Measurements from ENCODE around the gene IGLL5. TPM values are rescaled to one million over a fixed set of nuclear protein-coding genes. Genes with fewer than 3 reads are reported as not detected.

Gene IGLL5
- total and polyA plus RNA-seq, 2 donors (not counting 3 experiments of a cell fraction or from before 2014, with no cell fraction given): not detected

- Histone ChIP-seq H3K4me2 (ENCODE audit: insufficient read depth, low read length) (no peak overlapping the region), H3K27me3 (ENCODE audit: control insufficient read depth in 2 of 2, insufficient read depth in 2 of 2, low read length in 2 of 2) (no peaks in the 10 kb centered on the region), H3K9ac (replicated peaks; ENCODE audit: extremely low read depth, insufficient read depth, low read length) (no peak overlapping the region), H3K9me3 (replicated peaks; ENCODE audit: control insufficient read depth, insufficient read depth, low read length) (no peaks in the 10 kb centered on the region), H2AFZ (ENCODE audit: low read depth, low read length) (no peak overlapping the region), H3K27ac (ENCODE audit: insufficient read depth, low read depth, low read length) (no peak overlapping the region), H4K20me1 (replicated peaks; ENCODE audit: control insufficient read depth, extremely low read depth, insufficient read depth, low read length) (no peaks in the 10 kb centered on the region), H3K4me1 (ENCODE audit: control insufficient read depth, extremely low read depth, insufficient read depth, low read length) (no peaks in the 10 kb centered on the region), H3K36me3 (ENCODE audit: control insufficient read depth in 2 of 2, extremely low read depth in 1 of 2, insufficient read depth in 2 of 2, low read length in 2 of 2) (no peaks in the 10 kb centered on the region), H3K9me1 (replicated peaks; ENCODE audit: control insufficient read depth, extremely low read depth, insufficient read depth, low read length) (no peaks in the 10 kb centered on the region), H3K4me3 (replicated peaks in 1 of 3; ENCODE audit: insufficient read depth in 1 of 3, low read depth in 1 of 3, low read length in 3 of 3) (no peak overlapping the region), H3K79me2 (ENCODE audit: control insufficient read depth, insufficient read depth, low read length) (no peaks in the 10 kb centered on the region)
- BruUV-seq (replicated peaks): no TSS peak
- CTCF ChIA-PET: no interaction called here
- no peak for TF ChIP-seq POLR2AphosphoS5 (IDR thresholded peaks at IDR 0.05; ENCODE audit: insufficient read depth, low read depth, low read length)
- TF ChIP-seq MYC (IDR thresholded peaks at IDR 0.05; ENCODE audit: low read depth, low read length): no peak
- no peak for TF ChIP-seq FOS (IDR thresholded peaks at IDR 0.05; ENCODE audit: borderline replicate concordance, insufficient read depth, low read length)
- no peak for TF ChIP-seq CTCF (IDR thresholded peaks at IDR 0.05; ENCODE audit: extremely low read depth in 1 of 2, insufficient read depth in 1 of 2, low read depth in 1 of 2, low read length in 2 of 2)
- TF ChIP-seq JUN (IDR thresholded peaks at IDR 0.05; ENCODE audit: borderline replicate concordance, insufficient read depth, insufficient read length, low read depth): no peak
- TF ChIP-seq POLR2A (IDR thresholded peaks at IDR 0.05; ENCODE audit: low read depth, low read length): no peak
- TF ChIP-seq EZH2 (IDR thresholded peaks at IDR 0.05; ENCODE audit: borderline replicate concordance, low read depth, low read length, severe bottlenecking): no peak
- TF ChIP-seq MAX (IDR thresholded peaks at IDR 0.05; ENCODE audit: insufficient read depth, insufficient read length): no peak
- TF ChIP-seq GATA2 (IDR thresholded peaks at IDR 0.05; ENCODE audit: insufficient read depth, insufficient read length, low read depth, low read length): no peak
- FAIRE-seq (no peak), DNase-seq (ENCODE audit: low read depth, low spot score) (no peak)
- POLR2A ChIA-PET: no interaction called here
- intact Hi-C loops (cut with micrococcal nuclease) (no loop called here), dilution Hi-C loops (cut with MboI; ENCODE audit: extremely low pct_ligation_motif_present, low sequenced_read_pairs) (no loop called here)
Observed at GRCh38 chr22:22918297-22918965, 30.8 kb downstream of the IGLL5 start.

All from endothelial cell of umbilical vein (primary cell).